ENCODE measurements around the gene KIAA1549. TPM values are rescaled to one million over a fixed set of nuclear protein-coding genes. Genes with fewer than 3 reads are reported as not detected.
"Not testable (repeated sequence)": the region's sequence is repeated elsewhere in the genome, so short reads cannot be mapped to it uniquely, and the experiment has no call there.

KIAA1549 gene
- total RNA-seq, 1 donor from 2014 or later: 5.8 TPM

DNA sequence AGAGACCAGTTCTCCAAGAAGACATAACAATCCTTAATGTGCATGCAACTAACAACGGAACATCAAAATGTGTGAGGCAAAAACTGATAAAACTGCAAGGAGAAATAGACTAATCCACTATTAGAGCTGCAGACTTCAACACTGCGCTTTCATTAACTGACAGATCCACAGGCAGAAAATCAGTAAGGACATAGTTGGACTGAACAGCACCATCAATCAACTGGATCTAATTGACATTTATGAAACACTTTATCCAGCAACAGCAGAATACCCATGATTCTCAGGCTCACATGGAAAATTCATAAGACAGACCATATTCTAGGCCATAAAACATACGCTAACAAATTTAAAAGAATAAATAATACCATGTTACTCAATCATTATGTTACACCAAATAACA is 161.6 kb downstream of the KIAA1549 start:
- Histone ChIP-seq H3K4me3 (ENCODE audit: low read depth, low read length) (no peak overlapping the region), H3K27me3 (ENCODE audit: control insufficient read depth, insufficient read depth, low read length) (no peaks in the 10 kb centered on the region), H3K36me3 (ENCODE audit: control insufficient read depth, insufficient read depth, low read length) (no peaks in the 10 kb centered on the region)
- DNase-seq (ENCODE audit: low read depth): no peak
- TF ChIP-seq, protein P1, sequence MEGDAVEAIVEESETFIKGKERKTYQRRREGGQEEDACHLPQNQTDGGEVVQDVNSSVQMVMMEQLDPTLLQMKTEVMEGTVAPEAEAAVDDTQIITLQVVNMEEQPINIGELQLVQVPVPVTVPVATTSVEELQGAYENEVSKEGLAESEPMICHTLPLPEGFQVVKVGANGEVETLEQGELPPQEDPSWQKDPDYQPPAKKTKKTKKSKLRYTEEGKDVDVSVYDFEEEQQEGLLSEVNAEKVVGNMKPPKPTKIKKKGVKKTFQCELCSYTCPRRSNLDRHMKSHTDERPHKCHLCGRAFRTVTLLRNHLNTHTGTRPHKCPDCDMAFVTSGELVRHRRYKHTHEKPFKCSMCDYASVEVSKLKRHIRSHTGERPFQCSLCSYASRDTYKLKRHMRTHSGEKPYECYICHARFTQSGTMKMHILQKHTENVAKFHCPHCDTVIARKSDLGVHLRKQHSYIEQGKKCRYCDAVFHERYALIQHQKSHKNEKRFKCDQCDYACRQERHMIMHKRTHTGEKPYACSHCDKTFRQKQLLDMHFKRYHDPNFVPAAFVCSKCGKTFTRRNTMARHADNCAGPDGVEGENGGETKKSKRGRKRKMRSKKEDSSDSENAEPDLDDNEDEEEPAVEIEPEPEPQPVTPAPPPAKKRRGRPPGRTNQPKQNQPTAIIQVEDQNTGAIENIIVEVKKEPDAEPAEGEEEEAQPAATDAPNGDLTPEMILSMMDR (IDR thresholded peaks at IDR 0.05; ENCODE audit: insufficient read depth, low read length, poor library complexity, severe bottlenecking): no peak

DNA sequence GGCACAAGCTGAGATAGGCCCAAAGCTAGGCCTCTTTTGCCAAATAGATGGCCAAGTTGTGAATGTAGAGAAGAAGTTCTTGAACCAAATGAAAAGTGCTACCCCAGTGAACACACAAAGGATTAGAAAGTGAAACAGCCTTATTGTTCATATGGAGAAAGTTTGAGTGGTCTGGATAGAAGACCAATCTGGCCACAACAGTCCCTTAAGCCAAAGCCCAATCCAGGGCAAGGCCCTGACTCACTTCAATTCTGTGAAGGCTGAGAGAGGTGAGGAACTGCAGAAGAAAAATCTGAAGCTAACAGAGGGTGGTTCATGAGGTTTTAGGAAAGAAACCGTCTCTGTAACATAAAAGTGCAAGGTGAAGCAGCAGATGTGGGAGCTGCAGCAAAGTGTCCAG is 164.5 kb downstream of the KIAA1549 start:
- H3K27me3 ChIP-seq (ENCODE audit: control insufficient read depth, insufficient read depth, low read length): no peaks in the 10 kb centered on the region
- no peaks in the 10 kb centered on the region for H3K36me3 ChIP-seq (ENCODE audit: control insufficient read depth, insufficient read depth, low read length)
- no peak overlapping the region for H3K4me3 ChIP-seq (ENCODE audit: low read depth, low read length)
- no peak for DNase-seq (ENCODE audit: low read depth)
- TF ChIP-seq, protein P1 (IDR thresholded peaks at IDR 0.05; ENCODE audit: insufficient read depth, low read length, poor library complexity, severe bottlenecking): no peak

- no peak overlapping the region for H3K4me3 ChIP-seq (ENCODE audit: low read depth, low read length)
- DNase-seq (ENCODE audit: low read depth): no peak
- TF ChIP-seq, protein P1 (IDR thresholded peaks at IDR 0.05; ENCODE audit: insufficient read depth, low read length, poor library complexity, severe bottlenecking): no peak
- no peaks in the 10 kb centered on the region for H3K27me3 ChIP-seq (ENCODE audit: control insufficient read depth, insufficient read depth, low read length)
- no peaks in the 10 kb centered on the region for H3K36me3 ChIP-seq (ENCODE audit: control insufficient read depth, insufficient read depth, low read length)
Measured at GRCh38 chr7:138814816-138815332, 166.3 kb downstream of the KIAA1549 start.

DNA sequence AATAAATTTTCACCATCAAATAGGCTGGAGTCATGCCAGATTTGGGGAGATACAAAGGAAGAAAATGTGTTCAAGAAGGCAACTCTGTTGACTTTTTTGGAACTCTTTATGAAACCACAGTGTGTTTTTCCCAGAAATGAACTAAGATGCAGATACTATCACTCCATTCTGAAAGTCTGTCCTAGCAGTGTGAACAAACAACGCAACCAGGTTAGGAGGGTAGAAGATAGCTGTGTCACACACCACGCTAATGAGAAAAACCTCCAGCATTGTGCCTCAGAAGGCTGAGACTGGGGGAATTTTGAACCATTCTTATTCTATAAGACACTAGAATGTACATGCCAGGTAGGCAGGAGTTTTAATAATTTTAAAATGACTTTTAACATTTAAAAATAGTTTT is 167.2 kb downstream of the KIAA1549 start:
- Histone ChIP-seq H3K36me3 (ENCODE audit: control insufficient read depth, insufficient read depth, low read length) (no peaks in the 10 kb centered on the region), H3K27me3 (ENCODE audit: control insufficient read depth, insufficient read depth, low read length) (no peaks in the 10 kb centered on the region), H3K4me3 (ENCODE audit: low read depth, low read length) (no peak overlapping the region)
- DNase-seq (ENCODE audit: low read depth): no peak
- TF ChIP-seq, protein P1 (IDR thresholded peaks at IDR 0.05; ENCODE audit: insufficient read depth, low read length, poor library complexity, severe bottlenecking): no peak

- DNase-seq (ENCODE audit: low read depth); H3K36me3 ChIP-seq (ENCODE audit: control insufficient read depth, insufficient read depth, low read length); H3K4me3 ChIP-seq (ENCODE audit: low read depth, low read length); H3K27me3 ChIP-seq (ENCODE audit: control insufficient read depth, insufficient read depth, low read length): not testable (repeated sequence)
Measured at GRCh38 chr7:138811327-138811726, 169.9 kb downstream of the KIAA1549 start.

DNA sequence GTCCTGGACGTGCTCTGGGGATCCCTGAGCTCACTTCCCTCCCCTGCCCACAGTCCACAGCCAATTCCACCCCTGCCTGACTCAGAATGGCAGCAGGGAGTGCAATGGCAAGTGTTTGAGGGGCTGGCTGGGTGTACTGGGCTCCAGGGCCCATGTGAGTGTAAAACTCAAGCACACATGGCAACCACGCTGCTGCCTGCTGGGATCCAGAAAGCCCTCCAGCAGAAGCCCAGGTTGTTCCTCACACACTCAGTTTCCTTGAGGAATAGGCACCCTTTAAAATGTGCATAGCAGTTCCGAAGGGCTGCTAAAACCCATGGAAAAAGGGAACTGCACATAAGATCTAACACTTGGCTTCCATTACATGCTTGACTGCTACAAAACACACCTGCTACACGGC is 171.8 kb downstream of the KIAA1549 start:
- TF ChIP-seq, protein P1 (IDR thresholded peaks at IDR 0.05; ENCODE audit: insufficient read depth, low read length, poor library complexity, severe bottlenecking): no peak
- DNase-seq (ENCODE audit: low read depth): no peak
- no peak overlapping the region for H3K4me3 ChIP-seq (ENCODE audit: low read depth, low read length)
- no peaks in the 10 kb centered on the region for H3K36me3 ChIP-seq (ENCODE audit: control insufficient read depth, insufficient read depth, low read length)
- H3K27me3 ChIP-seq (ENCODE audit: control insufficient read depth, insufficient read depth, low read length): no peaks in the 10 kb centered on the region
